Endothelial cell of umbilical vein (primary cell): ENCODE results near the gene KAT14.
A peak's percentile ranks its signal among the peaks of the same experiment; 100 is the strongest.

ENCODE experiments used
- CTCF ChIP-seq, 2 donors: IDR thresholded peaks; 1 replicate in 1 of 2; 2 replicates in 1 of 2; pipeline ENCODE4 v1.5.1; 2011; ENCODE audit warnings: low read length in 2 of 2, mild to moderate bottlenecking in 2 of 2, moderate library complexity in 2 of 2, control low read depth in 1 of 2, inconsistent platforms in 1 of 2, low read depth in 1 of 2; ENCODE audit not compliant: insufficient read depth in 1 of 2; ENCODE audit errors: extremely low read depth in 1 of 2
- EZH2 ChIP-seq: IDR thresholded peaks from 2 replicates; pipeline ENCODE4 v1.6.1; 2012; ENCODE audit warnings: borderline replicate concordance, low read depth, mild to moderate bottlenecking, moderate library complexity, low read length, inconsistent platforms; ENCODE audit not compliant: severe bottlenecking
- FOS ChIP-seq: IDR thresholded peaks from 2 replicates; pipeline ENCODE4 v1.6.1; 2011; ENCODE audit warnings: mild to moderate bottlenecking, low read length, moderate library complexity, borderline replicate concordance; ENCODE audit not compliant: insufficient read depth
- POLR2A ChIP-seq: IDR thresholded peaks from 2 replicates; pipeline ENCODE4 v1.6.1; 2012; ENCODE audit warnings: low read depth, mild to moderate bottlenecking, control low read depth, low read length
- POLR2AphosphoS5 ChIP-seq: IDR thresholded peaks from 2 replicates; pipeline ENCODE4 v1.6.1; 2012; ENCODE audit warnings: low read depth, mild to moderate bottlenecking, control low read depth, low read length, moderate library complexity; ENCODE audit not compliant: insufficient read depth

DNA sequence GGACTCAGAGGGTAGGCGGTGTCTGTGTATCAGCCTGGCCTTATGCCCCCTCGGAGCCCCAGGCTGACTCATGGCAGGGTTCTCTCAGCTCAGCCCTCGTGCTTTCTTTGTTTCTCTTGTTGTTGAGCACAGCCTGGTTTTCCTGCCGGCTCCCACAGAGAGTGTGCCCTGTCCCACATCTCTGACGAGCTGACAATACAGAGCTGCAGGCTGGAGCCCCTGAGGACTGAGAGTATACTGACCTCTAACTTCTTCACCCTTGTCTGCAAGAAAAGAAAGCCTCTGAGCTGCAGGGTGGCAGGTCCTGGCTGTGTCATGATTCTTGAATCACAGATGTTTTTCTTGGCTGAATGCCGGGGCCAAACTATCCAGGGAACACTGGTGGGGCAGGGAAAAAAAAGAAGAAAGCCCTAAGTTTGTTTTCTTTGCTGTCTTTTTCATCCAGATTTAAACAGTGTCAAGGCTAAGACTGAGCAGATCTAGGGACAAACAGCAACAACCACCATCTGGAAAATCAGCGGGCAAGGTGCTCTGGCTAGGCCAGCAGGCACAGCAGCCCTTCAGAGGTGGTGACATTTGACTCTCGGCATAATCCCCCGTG, 87.4 kb downstream of the KAT14 start:
- TF ChIP-seq CTCF (IDR thresholded peaks at IDR 0.05; ENCODE audit: extremely low read depth in 1 of 2, insufficient read depth in 1 of 2, low read depth in 1 of 2, low read length in 2 of 2) (no peak), POLR2AphosphoS5 (no peak), POLR2A (no peak), FOS (peak; percentile 73), EZH2 (no peak)
